Measurements from ENCODE around the gene TICRR.
"Not testable (repeated sequence)": the region's sequence is repeated elsewhere in the genome, so short reads cannot be mapped to it uniquely, and the experiment has no call there.

The TICRR gene

GRCh38 chr15:89533861-89534544 is 41.3 kb upstream of the TICRR start:
- no peak overlapping the region for H3K4me3 ChIP-seq (replicated peaks in 1 of 2; ENCODE audit: low read depth in 2 of 2, low read length in 2 of 2)
- TF ChIP-seq, protein P1, sequence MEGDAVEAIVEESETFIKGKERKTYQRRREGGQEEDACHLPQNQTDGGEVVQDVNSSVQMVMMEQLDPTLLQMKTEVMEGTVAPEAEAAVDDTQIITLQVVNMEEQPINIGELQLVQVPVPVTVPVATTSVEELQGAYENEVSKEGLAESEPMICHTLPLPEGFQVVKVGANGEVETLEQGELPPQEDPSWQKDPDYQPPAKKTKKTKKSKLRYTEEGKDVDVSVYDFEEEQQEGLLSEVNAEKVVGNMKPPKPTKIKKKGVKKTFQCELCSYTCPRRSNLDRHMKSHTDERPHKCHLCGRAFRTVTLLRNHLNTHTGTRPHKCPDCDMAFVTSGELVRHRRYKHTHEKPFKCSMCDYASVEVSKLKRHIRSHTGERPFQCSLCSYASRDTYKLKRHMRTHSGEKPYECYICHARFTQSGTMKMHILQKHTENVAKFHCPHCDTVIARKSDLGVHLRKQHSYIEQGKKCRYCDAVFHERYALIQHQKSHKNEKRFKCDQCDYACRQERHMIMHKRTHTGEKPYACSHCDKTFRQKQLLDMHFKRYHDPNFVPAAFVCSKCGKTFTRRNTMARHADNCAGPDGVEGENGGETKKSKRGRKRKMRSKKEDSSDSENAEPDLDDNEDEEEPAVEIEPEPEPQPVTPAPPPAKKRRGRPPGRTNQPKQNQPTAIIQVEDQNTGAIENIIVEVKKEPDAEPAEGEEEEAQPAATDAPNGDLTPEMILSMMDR (IDR thresholded peaks at IDR 0.05; ENCODE audit: low read depth, low read length) = no peak
- DNase-seq (ENCODE audit: low read depth in 2 of 2) = peak; percentile 40 to 77

DNA sequence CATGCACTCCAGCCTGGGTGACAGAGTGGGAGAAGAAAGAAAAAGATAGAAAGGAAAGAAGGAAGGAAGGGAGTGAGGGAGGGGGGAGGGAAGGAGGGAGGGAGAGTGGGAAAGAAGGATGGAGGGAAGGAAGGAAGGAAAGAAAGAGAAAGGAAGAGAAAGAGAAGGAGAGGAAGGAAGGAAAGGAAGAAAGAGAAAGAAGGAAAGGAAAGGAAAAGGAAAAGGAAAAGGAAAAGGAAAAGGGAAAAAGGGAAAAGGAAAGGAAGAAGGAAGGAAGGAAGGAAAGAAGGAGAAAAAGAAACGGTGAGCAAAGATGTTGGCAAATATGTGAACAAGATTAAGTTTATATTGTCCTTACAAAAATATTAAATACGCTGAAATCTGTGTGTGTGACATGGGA is 36.2 kb upstream of the TICRR start:
- TF ChIP-seq, protein P1 (IDR thresholded peaks at IDR 0.05; ENCODE audit: low read depth, low read length) = no peak
- DNase-seq (ENCODE audit: low read depth in 2 of 2) = no peak
- no peak overlapping the region for H3K4me3 ChIP-seq (replicated peaks in 1 of 2; ENCODE audit: low read depth in 2 of 2, low read length in 2 of 2)

DNA sequence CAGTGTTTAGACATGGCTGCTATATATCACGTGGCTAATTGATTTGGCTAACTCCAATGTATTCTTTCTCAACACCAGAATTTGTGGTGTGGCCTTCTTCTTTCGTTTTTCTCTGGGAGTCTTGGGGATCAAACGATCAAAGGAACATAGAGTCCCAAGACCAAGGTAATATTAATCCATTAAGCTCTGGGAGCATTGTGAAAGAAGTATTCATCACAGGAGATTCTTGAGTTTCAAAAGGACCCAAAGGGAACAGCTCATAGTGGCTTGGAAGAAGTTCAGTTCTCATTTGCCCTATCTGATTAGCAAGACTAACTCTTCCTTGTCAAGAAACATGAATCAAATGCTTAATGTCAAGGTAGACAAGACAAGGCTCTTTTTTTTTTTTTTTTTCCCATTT is 32.9 kb upstream of the TICRR start:
- TF ChIP-seq, protein P1 (IDR thresholded peaks at IDR 0.05; ENCODE audit: low read depth, low read length) = no peak
- no peak for DNase-seq (ENCODE audit: low read depth in 2 of 2)
- H3K4me3 ChIP-seq (replicated peaks in 1 of 2; ENCODE audit: low read depth in 2 of 2, low read length in 2 of 2) = no peak overlapping the region

DNA sequence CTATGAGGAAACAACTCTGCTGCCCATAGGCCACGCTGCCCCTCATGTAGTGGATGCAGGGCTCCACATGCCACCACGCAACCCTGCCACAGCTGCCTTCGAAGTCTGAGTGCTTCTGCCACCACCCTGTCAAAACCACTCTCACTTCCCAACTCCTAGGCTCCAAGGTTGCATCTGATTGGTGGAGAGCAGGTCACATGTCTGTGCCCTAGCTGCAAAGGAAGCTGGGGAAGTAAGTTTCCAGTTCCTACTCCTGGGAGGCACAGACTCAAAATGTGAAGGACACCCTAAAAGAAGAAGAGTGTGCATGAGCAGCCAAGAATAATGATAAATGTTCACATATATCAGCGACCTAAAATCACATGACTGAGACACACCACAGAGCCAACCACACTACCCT is 31.9 kb upstream of the TICRR start:
- TF ChIP-seq, protein P1 (IDR thresholded peaks at IDR 0.05; ENCODE audit: low read depth, low read length) = no peak
- no peak for DNase-seq (ENCODE audit: low read depth in 2 of 2)
- H3K4me3 ChIP-seq (replicated peaks in 1 of 2; ENCODE audit: low read depth in 2 of 2, low read length in 2 of 2) = no peak overlapping the region

GRCh38 chr15:89549138-89549537 is 26.1 kb upstream of the TICRR start:
- H3K4me3 ChIP-seq (replicated peaks in 1 of 2; ENCODE audit: low read depth in 2 of 2, low read length in 2 of 2); DNase-seq (ENCODE audit: low read depth in 2 of 2): not testable (repeated sequence)

- DNase-seq (ENCODE audit: low read depth in 2 of 2) = no peak
- no peak overlapping the region for H3K4me3 ChIP-seq (replicated peaks in 1 of 2; ENCODE audit: low read depth in 2 of 2, low read length in 2 of 2)
- TF ChIP-seq, protein P1 (IDR thresholded peaks at IDR 0.05; ENCODE audit: low read depth, low read length) = no peak
Observed at GRCh38 chr15:89550427-89550826, 24.8 kb upstream of the TICRR start.

DNA sequence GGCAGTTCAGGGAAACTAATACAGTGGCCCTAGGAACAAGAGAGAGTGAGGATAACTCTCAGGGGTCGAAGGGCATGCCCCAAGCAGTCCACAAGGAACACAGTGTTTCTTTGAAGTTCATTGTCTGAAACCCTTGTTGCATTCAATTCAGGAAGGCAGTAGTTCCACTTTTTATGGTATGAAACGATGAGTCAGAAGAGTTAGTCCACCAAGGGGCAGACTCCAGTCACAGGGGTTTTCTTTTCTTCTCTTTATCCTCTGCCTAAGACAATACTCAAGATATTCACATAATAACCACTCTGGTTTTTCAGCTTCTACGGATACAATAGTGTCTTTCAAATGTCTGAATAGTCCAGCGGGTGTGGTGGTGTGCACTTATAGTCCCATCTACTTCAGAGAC is 23.7 kb upstream of the TICRR start:
- H3K4me3 ChIP-seq (replicated peaks in 1 of 2; ENCODE audit: low read depth in 2 of 2, low read length in 2 of 2) = no peak overlapping the region
- DNase-seq (ENCODE audit: low read depth in 2 of 2) = peak in 1 of 2 donors; percentile 13
- TF ChIP-seq, protein P1 (IDR thresholded peaks at IDR 0.05; ENCODE audit: low read depth, low read length) = no peak
